Measurements from ENCODE around the gene CD63.

The CD63 gene

DNA sequence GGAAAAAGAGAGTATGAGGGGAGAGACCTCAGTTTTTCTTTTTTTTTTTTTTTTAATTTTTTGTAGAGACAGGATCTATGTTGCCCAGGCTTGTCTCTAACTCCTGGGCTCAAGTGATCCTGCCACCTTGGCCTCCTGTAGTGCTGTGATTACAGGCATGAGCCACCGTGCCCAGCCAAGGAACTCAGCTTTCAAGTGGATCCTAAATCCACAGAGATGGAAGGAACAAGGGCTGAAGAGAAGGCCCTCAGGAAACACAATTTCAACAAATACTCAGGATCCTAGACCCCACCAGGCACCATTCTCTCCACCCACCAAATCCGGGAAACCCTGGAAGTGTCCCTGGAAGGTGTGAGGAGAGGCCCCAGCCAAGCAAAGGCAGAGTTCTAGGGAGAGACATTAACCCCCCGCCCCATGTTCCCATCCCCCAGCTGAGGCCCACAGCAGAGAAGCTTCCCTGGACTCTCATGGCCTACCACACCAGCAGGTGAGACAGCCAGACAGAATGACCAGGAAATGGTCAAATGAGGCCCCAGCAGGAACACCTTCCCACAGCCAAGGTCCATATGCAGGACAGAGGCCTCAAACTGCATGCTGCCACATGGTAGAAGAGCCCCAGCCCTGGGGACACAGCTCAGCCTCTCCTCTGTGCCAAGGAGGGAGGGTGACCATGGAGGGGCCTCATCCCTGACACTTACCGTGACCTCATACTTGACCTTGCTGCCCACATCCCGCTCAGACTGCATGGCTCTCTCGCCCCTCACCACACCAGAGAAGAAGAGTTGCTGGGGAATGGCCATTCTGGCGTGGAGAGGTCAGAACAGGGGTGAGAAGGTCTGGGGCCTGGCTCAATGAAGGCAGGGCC lies 35.3 kb downstream of the CD63 start:
- DNase-seq: no peak

DNA sequence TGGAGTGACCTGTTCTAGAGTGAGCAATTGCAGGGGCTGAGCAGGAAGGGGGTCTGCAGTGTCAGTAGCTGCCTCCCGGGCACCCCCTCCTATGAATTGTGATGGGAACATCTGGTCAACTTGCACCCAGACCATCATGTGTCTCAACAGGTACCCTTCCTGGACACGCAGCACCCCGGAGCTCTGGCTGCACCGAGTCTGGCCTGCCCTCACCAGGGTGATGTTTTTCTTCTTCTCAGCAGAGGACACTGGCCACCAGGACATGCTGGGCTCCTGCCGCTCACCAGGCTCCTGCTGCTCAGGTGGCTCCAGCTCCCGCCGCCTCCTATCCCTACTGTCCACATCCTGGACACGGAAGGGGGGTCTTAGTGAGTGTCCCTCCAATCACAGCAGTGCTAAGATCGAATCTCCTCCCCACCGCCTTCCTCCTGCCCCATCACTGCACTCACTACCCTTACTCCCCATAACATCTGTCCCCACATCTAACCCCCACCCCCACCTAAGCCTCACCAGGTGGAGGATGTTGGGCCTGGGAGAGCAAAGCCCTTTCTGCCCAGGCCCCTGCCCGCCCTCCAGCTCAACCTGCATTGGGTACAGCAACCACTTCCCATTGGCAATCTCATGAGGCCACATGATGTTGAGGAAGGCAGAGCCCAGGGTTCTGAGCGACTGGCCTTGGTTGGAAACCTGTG lies 36.0 kb downstream of the CD63 start:
- no peak for DNase-seq

DNA sequence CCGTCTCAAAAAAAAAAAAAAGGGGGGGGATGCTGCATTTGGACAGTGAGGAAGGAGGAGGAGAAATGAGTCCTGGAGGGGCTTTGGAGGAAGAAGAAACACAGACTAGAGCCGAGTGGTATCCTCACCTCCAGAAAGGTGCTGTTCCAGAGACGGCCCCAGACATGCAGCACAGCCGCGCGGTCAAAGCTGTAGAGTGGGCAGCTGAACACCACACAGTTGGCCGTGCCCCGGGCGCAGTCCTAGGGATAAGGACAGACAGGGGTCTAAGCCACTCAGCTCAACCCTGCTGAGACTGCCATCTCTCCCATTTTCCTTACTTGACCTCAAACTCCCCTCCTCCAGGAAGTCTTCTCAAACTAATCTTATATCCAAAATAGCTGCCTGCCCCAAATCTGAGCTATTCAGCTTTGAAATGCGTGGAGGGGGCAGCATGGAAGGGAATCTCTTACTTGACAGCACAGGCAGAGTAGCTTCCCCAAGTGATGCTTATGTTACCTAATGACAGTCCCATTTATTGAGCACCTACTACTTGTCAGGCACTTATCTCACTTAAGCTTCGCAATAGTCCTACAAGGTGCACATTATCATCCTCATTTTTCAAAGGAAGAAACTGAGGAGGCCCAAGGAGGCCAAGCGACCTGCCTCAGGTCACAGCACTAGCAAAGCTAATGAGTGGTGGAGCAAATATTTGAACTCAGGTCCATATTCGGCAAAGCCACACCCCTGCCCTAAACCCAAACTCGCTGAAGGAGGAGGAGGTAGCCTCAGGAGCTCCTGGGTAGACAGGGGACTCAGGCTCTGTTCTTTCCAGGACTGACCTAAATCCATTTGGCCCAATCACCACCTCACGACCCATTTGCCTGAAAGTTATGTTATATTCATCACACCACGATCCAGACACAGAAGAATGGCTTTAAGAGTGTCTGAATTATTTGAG lies 39.8 kb downstream of the CD63 start:
- no peak for DNase-seq

DNA sequence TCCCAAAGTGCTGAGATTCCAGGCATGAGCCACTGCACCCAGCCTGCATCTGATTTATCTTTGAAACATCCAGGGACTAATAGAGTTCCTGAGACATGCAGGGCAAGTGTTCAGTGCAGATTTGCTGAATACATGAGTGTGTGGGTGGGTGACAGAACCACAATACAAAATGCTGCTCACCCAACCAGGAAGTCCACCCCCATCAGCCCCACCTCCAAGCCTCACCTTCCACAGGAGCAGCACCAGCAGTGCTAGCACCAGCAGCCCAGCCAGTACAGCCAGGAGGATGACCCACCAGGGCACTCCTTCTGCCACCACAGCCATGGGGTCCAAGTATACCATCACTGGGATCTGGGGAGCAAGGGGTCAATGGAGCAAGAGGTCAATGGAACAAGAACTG lies 41.1 kb downstream of the CD63 start:
- DNase-seq: no peak

DNA sequence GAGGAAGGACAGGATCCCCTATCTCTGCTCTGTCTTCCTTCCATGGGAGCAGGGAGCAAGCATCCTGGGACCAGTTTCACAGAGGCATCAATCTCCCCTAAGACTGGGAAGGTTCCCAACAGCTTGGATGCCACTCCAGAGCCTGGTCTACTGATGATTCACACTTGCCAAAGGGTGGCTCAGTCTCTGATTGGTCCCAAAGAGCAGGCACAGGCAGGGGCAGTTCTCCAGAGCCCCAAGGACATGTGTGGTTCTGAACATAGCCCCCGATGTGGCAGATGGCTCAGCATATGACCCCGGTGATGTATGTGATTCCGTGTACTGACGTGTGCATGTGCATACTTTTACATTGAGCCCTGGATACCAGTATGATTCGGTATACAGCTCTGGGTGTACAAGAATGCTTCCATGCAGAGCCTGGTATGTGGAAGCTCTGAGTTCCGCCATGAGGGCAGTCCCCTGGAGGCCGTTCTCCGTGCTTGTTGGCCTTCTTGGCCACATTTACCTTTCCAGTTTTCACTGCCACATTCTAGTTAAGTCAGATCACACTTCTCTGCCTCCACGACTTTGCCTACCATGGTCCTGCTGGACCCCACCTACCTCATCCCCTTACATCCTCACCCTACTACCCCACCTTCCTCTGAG lies 42.3 kb downstream of the CD63 start:
- peak in 1 of 58 donors; percentile 19 for DNase-seq

DNA sequence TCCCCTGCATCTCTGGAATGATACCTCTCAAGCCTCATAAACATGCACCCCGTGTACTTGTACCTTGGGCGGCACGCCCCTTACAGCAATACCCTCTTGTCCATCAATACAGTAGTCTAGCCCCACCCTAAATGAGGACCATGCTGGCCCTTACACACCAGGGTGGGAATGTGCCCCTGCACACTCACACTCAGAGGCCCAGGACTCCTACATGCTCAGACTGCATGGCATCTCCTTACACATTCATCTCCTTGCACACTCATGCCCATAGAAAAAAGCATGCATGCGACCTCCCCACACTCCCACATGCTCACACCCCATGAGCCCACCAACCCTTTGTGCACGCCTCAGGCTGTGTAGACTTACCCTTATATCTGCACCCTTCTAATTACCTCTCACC lies 43.1 kb downstream of the CD63 start:
- no peak for DNase-seq

DNA sequence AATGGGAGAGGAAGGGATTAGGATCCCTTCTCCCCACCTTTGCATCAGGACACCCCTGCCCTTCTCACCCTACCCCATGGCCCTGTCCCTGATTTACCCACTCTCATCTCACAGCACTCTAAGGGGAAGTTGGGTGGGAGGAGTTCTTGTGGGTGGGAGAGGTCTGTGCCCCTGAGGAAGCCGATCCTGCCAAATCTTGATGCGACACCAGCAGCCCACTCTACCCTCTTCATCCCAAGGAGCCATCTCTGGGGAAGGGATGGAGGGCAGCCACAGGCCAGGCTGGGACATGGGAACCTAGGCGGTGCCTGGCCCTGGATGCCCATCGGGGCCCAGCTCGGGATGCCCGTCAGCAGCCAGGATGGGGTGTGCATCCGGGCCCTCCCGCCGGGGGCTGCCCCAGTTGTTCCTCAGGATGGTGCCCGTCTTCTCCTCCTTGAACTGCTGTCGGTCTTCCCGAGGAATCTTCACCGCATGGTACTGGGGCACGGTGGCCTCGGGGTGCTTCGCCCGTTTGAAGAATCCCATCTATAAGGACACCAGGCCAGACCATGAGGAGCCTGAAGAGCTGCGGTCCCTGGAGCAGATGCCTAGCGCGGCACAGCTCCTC lies 43.9 kb downstream of the CD63 start:
- DNase-seq: no peak

DNA sequence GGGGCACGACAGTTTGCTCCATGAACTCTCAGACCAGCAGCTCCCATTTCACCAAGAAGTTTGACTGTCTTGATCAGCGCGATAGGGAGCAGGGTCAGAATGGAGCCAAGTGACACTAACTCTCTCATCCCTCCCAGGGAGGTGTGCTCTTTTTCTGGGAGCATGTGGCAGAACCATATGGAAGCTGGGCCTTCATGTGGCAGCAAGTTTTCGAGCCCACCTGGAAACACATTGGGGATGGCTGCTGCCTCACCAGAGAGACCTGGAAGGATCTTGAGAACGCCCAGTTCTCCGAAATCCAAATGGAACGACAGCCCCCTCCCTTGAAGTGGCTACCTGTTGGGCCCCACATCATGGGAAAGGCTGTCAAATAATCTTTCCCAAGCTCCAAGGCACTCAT lies 45.1 kb downstream of the CD63 start:
- no peak for DNase-seq

DNA sequence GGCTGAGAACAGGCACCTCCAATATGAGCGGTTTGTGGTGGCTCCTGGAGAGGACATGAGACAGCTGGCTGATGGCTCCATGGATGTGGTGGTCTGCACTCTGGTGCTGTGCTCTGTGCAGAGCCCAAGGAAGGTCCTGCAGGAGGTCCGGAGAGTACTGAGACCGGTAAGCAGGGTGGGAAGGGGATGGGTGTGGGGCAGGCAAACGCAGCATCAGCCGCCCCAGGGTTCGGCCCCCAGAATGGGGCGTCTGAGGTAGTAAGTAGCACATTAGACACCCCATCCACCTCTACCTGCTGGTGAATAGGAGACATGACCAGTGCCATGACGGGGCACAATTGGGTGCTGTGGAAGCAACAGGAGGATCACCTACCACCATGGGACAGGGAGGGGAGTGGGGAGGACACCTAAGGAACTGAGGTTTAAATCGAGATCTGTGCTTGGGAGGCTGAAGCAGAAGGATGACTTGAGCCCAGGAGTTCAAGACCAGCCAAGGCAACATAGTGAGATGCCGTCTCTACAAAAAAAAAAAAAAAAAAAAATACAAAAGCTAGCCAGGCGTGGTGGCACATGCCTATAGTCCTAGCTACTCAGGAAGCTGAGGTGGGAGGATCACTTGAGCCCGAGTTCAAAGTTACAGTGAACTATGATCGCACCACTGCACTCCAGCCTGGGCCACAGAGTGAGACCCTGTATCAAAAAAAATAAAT lies 46.6 kb downstream of the CD63 start:
- no peak for DNase-seq

DNA sequence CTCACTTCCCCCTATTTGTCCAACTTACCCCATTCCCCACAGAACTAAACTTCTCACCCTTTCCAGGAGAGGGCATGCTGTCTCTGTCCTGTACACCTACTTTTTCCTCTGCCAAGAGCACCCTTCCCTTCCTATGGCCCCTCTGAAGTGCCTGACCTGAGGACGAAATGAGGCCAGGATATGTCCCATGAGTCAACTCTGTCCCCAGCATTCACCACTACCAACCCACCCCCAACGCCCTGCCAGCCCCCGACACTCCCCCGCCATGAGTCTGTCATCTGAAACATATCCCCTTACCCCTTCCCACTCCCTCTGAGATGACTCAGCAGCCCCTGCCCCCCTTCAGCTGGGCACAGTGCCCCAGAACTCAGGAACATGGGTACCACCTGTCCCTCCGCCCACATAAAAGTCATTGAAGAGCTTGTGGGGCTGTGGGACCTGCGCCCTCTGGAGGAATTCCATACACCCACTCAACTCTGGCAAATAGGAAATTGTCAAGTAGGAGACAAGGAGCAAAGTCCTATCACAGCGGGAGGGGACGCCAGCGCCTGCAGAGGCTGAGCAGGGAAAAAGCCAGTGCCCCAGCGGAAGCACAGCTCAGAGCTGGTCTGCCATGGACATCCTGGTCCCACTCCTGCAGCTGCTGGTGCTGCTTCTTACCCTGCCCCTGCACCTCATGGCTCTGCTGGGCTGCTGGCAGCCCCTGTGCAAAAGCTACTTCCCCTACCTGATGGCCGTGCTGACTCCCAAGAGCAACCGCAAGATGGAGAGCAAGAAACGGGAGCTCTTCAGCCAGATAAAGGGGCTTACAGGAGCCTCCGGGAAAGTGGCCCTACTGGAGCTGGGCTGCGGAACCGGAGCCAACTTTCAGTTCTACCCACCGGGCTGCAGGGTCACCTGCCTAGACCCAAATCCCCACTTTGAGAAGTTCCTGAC lies 47.4 kb downstream of the CD63 start:
- peak in 23 of 58 donors; percentile 5 to 58 (median 16) for DNase-seq

DNA sequence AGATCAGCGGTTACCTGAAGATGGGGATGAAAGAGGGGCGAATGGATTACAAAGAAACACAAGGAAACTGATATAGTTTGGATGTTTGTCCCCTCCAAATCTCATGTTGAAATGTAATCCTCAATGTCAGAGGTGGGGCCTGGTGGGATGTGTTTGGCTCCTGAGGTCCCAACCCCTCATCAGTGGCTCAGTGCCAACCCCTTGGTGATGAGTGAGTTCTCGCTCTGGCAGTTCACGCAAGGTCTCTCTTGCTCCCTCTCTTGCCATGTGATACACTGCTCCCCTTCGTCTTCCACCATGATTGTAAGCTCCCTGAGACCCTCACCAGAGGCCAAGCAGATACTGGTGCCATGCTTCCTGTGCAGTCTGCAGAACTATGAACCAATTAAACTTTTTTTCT lies 49.1 kb downstream of the CD63 start:
- no peak for DNase-seq

DNA sequence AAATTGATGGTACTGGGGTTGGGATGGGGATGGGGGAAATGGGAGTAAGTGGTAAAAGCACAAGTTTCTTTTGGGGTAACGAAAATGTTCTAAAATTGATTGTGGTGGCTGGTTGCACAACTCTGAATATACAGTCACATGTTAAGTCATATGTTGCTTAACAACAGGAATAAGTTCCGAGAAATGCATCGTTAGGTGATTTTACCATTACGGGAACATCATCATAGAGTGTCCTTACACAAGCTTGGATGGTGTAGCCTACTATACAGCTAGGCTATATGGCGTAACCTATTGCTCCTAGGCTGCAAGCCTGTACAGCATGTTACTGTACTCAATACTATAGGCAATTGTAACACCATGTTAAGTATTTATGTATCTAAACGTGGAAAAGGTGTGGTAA lies 52.1 kb downstream of the CD63 start:
- DNase-seq: no peak

DNA sequence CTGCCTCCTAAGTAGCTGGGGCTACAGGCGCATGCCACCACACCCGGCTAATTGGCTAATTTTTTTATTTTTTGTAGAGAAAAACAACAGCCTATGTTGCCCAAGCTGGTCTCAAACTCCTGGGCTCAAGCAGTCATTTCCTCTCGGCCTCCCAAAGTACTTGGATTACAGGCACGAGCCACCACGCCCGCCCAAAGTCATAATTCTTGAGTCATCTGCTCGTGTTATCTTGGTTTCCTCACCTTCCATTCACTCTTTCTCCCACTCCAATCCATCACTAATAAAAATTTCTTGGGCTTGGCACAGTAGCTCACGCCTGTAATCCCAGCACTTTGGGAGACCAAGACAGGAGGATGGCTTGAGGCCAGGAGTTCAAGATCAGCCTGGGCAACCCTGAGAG lies 53.1 kb downstream of the CD63 start:
- no peak for DNase-seq
